GM20431 (cell line): ENCODE results near the gene HTR3E.
"Not testable (repeated sequence)": the region's sequence is repeated elsewhere in the genome, so short reads cannot be mapped to it uniquely, and the experiment has no call there.

Source experiments
- in situ Hi-C: fragments of 300-500 bp; cut with MseI, MboI; formaldehyde crosslinking; loops from one replicate; pipeline ENCODE4 v1.15.0; 2020; ENCODE audit warnings: low sequenced_read_pairs; ENCODE audit not compliant: unreplicated experiment

The HTR3E gene

GRCh38 chr3:184096811-184097383 is at the start of gene HTR3E:
Gene HTR3E, plus strand, starts transcription at chr3:184097064. Its CDS starts 466 bp downstream, at chr3:184097530.
- in situ Hi-C loops: no loop called here

- in situ Hi-C loops: no loop called here
These were observed 46.5 kb upstream of the HTR3E start for GRCh38 chr3:184050217-184050847.

- in situ Hi-C loops: no loop called here
These were observed 44.1 kb upstream of the HTR3E start, which contains the start of gene HTR3C for GRCh38 chr3:184052767-184053166. Gene HTR3C, plus strand, starts transcription at chr3:184053047. Its CDS starts 34 bp downstream, at chr3:184053081.

GRCh38 chr3:184058029-184058428 is 38.8 kb upstream of the HTR3E start:
- in situ Hi-C loops: no loop called here

GRCh38 chr3:184059424-184059823 is 37.4 kb upstream of the HTR3E start:
- in situ Hi-C loops: no loop called here

- in situ Hi-C loops: no loop called here
These were observed 34.2 kb upstream of the HTR3E start for GRCh38 chr3:184062637-184063036.

- in situ Hi-C loops: no loop called here
These were observed 30.7 kb upstream of the HTR3E start for GRCh38 chr3:184066211-184066610.

GRCh38 chr3:184067573-184068055 is 29.2 kb upstream of the HTR3E start:
- in situ Hi-C loops: no loop called here

- in situ Hi-C loops: no loop called here
These were observed 28.5 kb upstream of the HTR3E start for GRCh38 chr3:184068344-184068743.

GRCh38 chr3:184071142-184071541 is 25.7 kb upstream of the HTR3E start:
- in situ Hi-C loops: not testable (repeated sequence)

- in situ Hi-C loops: no loop called here
These were observed 23.2 kb upstream of the HTR3E start for GRCh38 chr3:184073621-184074020.

- in situ Hi-C loops: no loop called here
These were observed 21.0 kb upstream of the HTR3E start for GRCh38 chr3:184075901-184076300.

- in situ Hi-C loops: no loop called here
These were observed 19.0 kb upstream of the HTR3E start for GRCh38 chr3:184077881-184078280.

GRCh38 chr3:184078851-184079250 is 18.0 kb upstream of the HTR3E start:
- in situ Hi-C loops: no loop called here

GRCh38 chr3:184081116-184081830 is 15.6 kb upstream of the HTR3E start:
- in situ Hi-C loops: no loop called here

GRCh38 chr3:184082034-184082433 is 14.8 kb upstream of the HTR3E start:
- in situ Hi-C loops: no loop called here

GRCh38 chr3:184082465-184082864 is 14.4 kb upstream of the HTR3E start:
- in situ Hi-C loops: no loop called here

- in situ Hi-C loops: no loop called here
These were observed 11.4 kb upstream of the HTR3E start for GRCh38 chr3:184085389-184085852.

GRCh38 chr3:184092199-184092598 is 4.7 kb upstream of the HTR3E start:
- in situ Hi-C loops: no loop called here

- in situ Hi-C loops: no loop called here
These were observed 692 bp downstream of the HTR3E start for GRCh38 chr3:184097556-184097955.
